H1 (cell line): ENCODE measurements around the gene COL27A1. TPM values are rescaled to one million over a fixed set of nuclear protein-coding genes. Genes with fewer than 3 reads are reported as not detected.

ENCODE experiments used
- CHD1 ChIP-seq: IDR thresholded peaks from 2 replicates; pipeline ENCODE4 v1.6.1; 2012; ENCODE audit warnings: low read depth, low read length, improper control_type of control experiment
- PHF8 ChIP-seq: fragments of 200-600 bp; sonication (generic); conservative IDR thresholded peaks from 2 replicates; pipeline ENCODE4 v1.7.1; 2012; ENCODE audit warnings: low read depth, mild to moderate bottlenecking, inconsistent platforms, low read length, moderate library complexity
- SUZ12 ChIP-seq: fragments of 200-600 bp; sonication (generic); IDR thresholded peaks from 2 replicates; pipeline ENCODE4 v1.6.1; 2012; ENCODE audit warnings: mild to moderate bottlenecking, inconsistent platforms, low read length, moderate library complexity, mixed read lengths
- polyA plus RNA-seq, 7 experiments: library from polyadenylated mRNA; depleted of rRNA in 3 of 7; stranded (reverse) in 5 of 7; unstranded in 2 of 7; fragments of >200 nt in 5 of 7; fragments of 200-250 nt in 2 of 7; gene quantifications; 1 replicate in 5 of 7; 2 replicates in 1 of 7; 4 replicates in 1 of 7; pipeline versions ENCODE4 v1.2.1 to v1.2.3, GENCODE V29; 2011 to 2013; ENCODE audit warnings: missing spikeins in 2 of 7, mixed read lengths in 2 of 7
- total RNA-seq: library from RNA; stranded (reverse); fragmentation: NEBNext Ultra II Directional; extraction: Animal tissue kit (Norgen Biotek cat#: 25700); gene quantifications from 2 replicates; pipeline ENCODE4 v1.2.1, GENCODE V29; 2021

COL27A1 gene
- total and polyA plus RNA-seq, 2 of the 8 experiments (the other 6 are each of a cell fraction or from before 2014, with no cell fraction given): 15.1 to 22.8 TPM

GRCh38 chr9:114272739-114273431 is 117.5 kb downstream of the COL27A1 start (continued):
- TF ChIP-seq PHF8: no peak
- TF ChIP-seq CHD1: no peak
- no peak for TF ChIP-seq SUZ12
- TF ChIP-seq, all 59 proteins: peak for 0
